Measurements from ENCODE around the gene BCL2L1.
A peak's percentile ranks its signal among the peaks of the same experiment; 100 is the strongest.

The BCL2L1 gene

GRCh38 chr20:31666258-31667042 lies 56.2 kb downstream of the BCL2L1 start:
- TF ChIP-seq, protein P1, sequence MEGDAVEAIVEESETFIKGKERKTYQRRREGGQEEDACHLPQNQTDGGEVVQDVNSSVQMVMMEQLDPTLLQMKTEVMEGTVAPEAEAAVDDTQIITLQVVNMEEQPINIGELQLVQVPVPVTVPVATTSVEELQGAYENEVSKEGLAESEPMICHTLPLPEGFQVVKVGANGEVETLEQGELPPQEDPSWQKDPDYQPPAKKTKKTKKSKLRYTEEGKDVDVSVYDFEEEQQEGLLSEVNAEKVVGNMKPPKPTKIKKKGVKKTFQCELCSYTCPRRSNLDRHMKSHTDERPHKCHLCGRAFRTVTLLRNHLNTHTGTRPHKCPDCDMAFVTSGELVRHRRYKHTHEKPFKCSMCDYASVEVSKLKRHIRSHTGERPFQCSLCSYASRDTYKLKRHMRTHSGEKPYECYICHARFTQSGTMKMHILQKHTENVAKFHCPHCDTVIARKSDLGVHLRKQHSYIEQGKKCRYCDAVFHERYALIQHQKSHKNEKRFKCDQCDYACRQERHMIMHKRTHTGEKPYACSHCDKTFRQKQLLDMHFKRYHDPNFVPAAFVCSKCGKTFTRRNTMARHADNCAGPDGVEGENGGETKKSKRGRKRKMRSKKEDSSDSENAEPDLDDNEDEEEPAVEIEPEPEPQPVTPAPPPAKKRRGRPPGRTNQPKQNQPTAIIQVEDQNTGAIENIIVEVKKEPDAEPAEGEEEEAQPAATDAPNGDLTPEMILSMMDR (IDR thresholded peaks at IDR 0.05; ENCODE audit: unreplicated experiment in 3 of 3), result no peak
- Mint-ChIP-seq H3K4me3 (no peak overlapping the region), H3K27me3 (ENCODE audit: low read depth) (no peaks in the 10 kb centered on the region), H3K9me3 (no peaks in the 10 kb centered on the region), H3K36me3 (ENCODE audit: low read depth) (peaks cover 23% of the 10 kb centered on the region), H3K27ac (peak overlapping the region in 2 of 3 experiments; percentile 3 to 46), H3K4me1 (peaks cover 25% of the 10 kb centered on the region)

- TF ChIP-seq, protein P1 (IDR thresholded peaks at IDR 0.05; ENCODE audit: unreplicated experiment in 3 of 3), result no peak
Observed at GRCh38 chr20:31665753-31666152, 56.9 kb downstream of the BCL2L1 start.

GRCh38 chr20:31664696-31665354 lies 57.8 kb downstream of the BCL2L1 start:
- Mint-ChIP-seq H3K4me3 (no peak overlapping the region), H3K9me3 (no peaks in the 10 kb centered on the region), H3K36me3 (ENCODE audit: low read depth) (peaks cover 23% of the 10 kb centered on the region)

More at GRCh38 chr20:31665753-31666152, 56.9 kb downstream of the BCL2L1 start:
- H3K36me3 Mint-ChIP-seq (ENCODE audit: low read depth), result peaks cover 23% of the 10 kb centered on the region
- H3K27ac Mint-ChIP-seq, result peak overlapping the region in 1 of 3 experiments; percentile 3
- H3K27me3 Mint-ChIP-seq (ENCODE audit: low read depth), result no peaks in the 10 kb centered on the region
- H3K9me3 Mint-ChIP-seq, result no peaks in the 10 kb centered on the region
- H3K4me1 Mint-ChIP-seq, result peaks cover 22% of the 10 kb centered on the region
- no peak overlapping the region for H3K4me3 Mint-ChIP-seq

GRCh38 chr20:31663838-31664695 lies 58.6 kb downstream of the BCL2L1 start:
- no peak overlapping the region for H3K4me3 Mint-ChIP-seq
- H3K36me3 Mint-ChIP-seq (ENCODE audit: low read depth), result peaks cover 16% of the 10 kb centered on the region
- H3K9me3 Mint-ChIP-seq, result no peaks in the 10 kb centered on the region
- no peaks in the 10 kb centered on the region for H3K27me3 Mint-ChIP-seq (ENCODE audit: low read depth)
- TF ChIP-seq, protein P1 (IDR thresholded peaks at IDR 0.05; ENCODE audit: unreplicated experiment in 3 of 3), result no peak
- H3K4me1 Mint-ChIP-seq, result peaks cover 19% of the 10 kb centered on the region
- peak overlapping the region; percentile 40 to 73 (median 61) for H3K27ac Mint-ChIP-seq

More at GRCh38 chr20:31664696-31665354, 57.8 kb downstream of the BCL2L1 start:
- TF ChIP-seq, protein P1 (IDR thresholded peaks at IDR 0.05; ENCODE audit: unreplicated experiment in 3 of 3), result no peak
- Mint-ChIP-seq H3K27me3 (ENCODE audit: low read depth) (no peaks in the 10 kb centered on the region), H3K27ac (peak overlapping the region in 1 of 3 experiments; percentile 73), H3K4me1 (peaks cover 22% of the 10 kb centered on the region)

DNA sequence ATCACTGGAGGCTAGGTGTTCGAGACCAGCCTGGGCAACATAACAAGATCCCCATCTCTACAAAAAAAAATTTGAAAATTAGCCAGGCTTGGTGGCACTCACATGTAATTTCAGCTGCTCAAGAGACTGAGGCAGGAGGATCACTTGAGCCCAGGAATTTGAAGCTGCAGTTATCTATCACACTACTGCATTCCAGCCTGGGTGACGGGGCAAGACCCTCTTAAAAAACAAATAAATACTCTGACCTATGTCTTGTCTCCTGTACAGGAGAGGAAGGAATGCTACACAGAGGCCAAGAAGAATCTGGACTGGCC lies 59.2 kb downstream of the BCL2L1 start:
- H3K4me1 Mint-ChIP-seq, result peaks cover 19% of the 10 kb centered on the region
- no peak overlapping the region for H3K27ac Mint-ChIP-seq
- no peaks in the 10 kb centered on the region for H3K27me3 Mint-ChIP-seq (ENCODE audit: low read depth)
- TF ChIP-seq, protein P1 (IDR thresholded peaks at IDR 0.05; ENCODE audit: unreplicated experiment in 3 of 3), result no peak
- no peaks in the 10 kb centered on the region for H3K9me3 Mint-ChIP-seq
- peaks cover 16% of the 10 kb centered on the region for H3K36me3 Mint-ChIP-seq (ENCODE audit: low read depth)
- no peak overlapping the region for H3K4me3 Mint-ChIP-seq

Data from nephron (organoid).